Coronary artery (tissue), 2 donors: ENCODE results near the gene NXPH3.

Experiments used
- DNase-seq: peaks from one replicate; pipeline ENCODE4 v3.0.0-alpha.2; 2017; ENCODE audit warnings: low spot score
- H3K27ac ChIP-seq, 2 donors: fragments of 200-600 bp; sonication (generic); one replicate each; pipeline ENCODE4 v1.5.1; 2016 to 2019
- H3K4me3 ChIP-seq: fragments of 200-600 bp; sonication (generic); 2 replicates; pipeline ENCODE4 v1.5.1; 2016; ENCODE audit warnings: mild to moderate bottlenecking, moderate library complexity
- TF ChIP-seq, protein P1 (sequence below): fragments of 200-600 bp; sonication (generic); IDR thresholded peaks from one replicate; pipeline ENCODE4 v1.5.1; 2019; ENCODE audit warnings: antibody characterized with exemption

The NXPH3 gene

DNA sequence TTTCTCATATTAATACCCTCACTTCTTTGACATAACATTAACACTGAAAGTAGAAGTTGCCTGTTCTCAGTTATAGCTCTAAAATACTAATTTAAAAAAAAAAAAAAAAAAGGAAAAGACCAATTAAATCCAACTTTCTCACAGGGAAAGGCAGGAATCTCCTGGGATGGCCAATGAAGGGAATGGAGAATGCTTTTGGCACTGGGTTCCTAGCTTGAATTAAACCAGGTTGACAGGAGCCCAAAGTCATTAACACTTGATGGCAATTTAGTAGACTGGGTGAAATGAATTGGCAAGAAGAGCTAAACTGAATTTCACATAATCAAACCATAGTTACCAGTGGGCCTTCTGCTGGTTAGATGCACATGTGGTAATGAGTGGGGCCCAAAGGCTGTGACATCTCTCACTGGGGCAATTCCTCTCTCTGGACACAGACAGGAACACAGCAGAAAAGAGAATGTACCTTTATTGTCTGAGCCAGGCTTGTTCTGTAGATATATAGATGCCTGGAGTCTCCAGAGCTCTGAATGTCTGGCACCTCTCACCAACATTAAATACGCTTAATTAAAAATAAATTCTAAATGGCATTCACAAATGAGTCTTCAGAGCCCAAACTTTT, 37.6 kb downstream of the NXPH3 start:
- TF ChIP-seq, protein P1, sequence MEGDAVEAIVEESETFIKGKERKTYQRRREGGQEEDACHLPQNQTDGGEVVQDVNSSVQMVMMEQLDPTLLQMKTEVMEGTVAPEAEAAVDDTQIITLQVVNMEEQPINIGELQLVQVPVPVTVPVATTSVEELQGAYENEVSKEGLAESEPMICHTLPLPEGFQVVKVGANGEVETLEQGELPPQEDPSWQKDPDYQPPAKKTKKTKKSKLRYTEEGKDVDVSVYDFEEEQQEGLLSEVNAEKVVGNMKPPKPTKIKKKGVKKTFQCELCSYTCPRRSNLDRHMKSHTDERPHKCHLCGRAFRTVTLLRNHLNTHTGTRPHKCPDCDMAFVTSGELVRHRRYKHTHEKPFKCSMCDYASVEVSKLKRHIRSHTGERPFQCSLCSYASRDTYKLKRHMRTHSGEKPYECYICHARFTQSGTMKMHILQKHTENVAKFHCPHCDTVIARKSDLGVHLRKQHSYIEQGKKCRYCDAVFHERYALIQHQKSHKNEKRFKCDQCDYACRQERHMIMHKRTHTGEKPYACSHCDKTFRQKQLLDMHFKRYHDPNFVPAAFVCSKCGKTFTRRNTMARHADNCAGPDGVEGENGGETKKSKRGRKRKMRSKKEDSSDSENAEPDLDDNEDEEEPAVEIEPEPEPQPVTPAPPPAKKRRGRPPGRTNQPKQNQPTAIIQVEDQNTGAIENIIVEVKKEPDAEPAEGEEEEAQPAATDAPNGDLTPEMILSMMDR: no peak
- no peak for DNase-seq
- Histone ChIP-seq H3K4me3 (no peak overlapping the region), H3K27ac (peak overlapping the region; percentile 13 to 43)

DNA sequence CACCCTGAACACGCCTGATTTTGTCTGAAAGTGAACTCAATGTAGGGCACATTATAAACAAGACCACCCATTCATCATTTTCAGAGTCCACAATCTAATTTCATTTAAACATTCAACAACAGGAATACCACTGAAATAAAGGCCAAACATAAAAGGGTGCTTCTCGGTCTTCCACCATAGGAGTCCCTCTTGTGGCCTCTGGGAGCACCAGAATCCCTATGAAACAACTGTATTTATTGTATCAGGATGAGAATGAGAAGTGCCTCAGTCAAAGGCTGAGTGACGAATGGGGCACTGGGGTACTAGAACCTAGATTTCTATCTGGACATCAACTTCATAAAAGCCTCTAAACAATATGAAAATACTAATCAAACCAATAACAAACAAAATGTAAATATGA, 40.4 kb downstream of the NXPH3 start:
- TF ChIP-seq, protein P1: no peak
- Histone ChIP-seq H3K27ac (peak overlapping the region; percentile 56 to 89), H3K4me3 (peak overlapping the region; percentile 47)
- DNase-seq: no peak

DNA sequence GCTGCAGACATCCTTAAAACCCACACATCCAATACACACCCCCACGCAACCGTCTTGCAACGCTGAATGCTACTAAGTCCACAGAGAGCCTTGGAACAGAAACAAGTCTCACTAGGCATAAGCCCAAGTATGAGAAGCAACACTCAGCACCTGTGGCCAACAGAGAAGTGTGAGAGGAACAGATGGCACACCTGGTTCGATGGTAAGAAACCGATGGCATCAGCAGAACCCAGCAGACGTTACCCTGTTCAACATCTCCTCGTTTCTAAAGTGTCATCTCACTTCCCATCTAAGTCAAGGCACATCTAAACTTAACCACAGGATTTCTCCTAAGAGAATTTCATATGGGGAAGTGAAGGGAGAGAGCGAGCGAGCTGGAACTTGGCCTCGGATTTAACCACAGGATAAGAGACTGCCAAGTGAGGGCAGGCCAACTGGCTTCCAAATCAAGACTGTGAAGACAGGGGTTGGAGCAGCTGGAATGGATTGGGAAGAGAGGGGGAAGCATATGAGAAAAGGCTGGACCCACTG, 41.0 kb downstream of the NXPH3 start:
- Histone ChIP-seq H3K4me3 (peak overlapping the region; percentile 47), H3K27ac (peak overlapping the region; percentile 56 to 89)
- DNase-seq: peak; percentile 81
- TF ChIP-seq, protein P1: no peak

DNA sequence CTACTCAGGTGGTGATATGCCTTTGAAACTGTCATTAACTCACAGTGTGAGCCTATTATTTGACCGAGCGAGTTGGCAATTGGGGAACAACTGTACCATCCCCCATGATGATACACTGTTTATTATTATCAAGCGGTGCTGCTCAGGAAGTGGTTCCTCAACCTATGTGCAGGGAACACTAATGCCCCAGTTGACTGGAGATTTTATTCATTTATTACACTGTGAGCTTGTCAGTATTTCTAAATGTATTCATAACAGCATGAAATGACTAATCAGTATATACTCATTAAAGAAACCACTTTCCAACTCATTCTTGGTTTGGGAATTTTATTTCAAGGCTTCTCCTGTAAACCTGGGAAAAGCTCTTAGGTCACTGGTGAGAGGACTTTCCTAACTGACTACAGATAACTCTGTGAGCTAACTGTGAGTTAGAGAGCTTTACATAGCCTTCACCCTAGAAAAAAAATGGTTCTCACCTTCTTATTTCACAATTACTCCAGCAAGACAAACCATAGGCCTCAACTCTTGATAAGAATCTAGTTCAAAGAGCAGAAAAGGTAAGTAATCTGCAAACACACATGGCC, 42.4 kb downstream of the NXPH3 start:
- no peak for DNase-seq
- TF ChIP-seq, protein P1: no peak
- H3K27ac ChIP-seq: peak overlapping the region; percentile 56 to 89
- H3K4me3 ChIP-seq: no peak overlapping the region

DNA sequence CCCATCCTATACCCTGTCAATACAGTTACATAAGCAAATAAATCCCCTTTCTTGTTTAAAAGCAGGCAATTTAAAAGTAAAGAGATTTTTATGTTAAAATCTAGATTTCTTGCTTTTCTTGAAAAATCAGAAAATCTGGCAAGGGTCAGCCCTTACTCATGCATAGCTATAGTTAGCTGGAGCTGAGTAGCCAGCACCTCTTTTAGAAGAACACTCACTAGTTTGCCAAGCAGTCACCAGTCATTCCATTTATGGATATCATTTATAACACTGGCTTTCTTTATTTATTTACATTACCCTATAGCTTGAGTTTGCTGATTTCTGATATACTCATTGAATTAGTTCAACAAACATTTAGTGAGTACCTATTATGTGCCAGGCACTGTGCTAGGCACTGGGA, 45.7 kb downstream of the NXPH3 start:
- no peak for DNase-seq
- TF ChIP-seq, protein P1: no peak
- Histone ChIP-seq H3K27ac (peak overlapping the region; percentile 56 to 68), H3K4me3 (no peak overlapping the region)

DNA sequence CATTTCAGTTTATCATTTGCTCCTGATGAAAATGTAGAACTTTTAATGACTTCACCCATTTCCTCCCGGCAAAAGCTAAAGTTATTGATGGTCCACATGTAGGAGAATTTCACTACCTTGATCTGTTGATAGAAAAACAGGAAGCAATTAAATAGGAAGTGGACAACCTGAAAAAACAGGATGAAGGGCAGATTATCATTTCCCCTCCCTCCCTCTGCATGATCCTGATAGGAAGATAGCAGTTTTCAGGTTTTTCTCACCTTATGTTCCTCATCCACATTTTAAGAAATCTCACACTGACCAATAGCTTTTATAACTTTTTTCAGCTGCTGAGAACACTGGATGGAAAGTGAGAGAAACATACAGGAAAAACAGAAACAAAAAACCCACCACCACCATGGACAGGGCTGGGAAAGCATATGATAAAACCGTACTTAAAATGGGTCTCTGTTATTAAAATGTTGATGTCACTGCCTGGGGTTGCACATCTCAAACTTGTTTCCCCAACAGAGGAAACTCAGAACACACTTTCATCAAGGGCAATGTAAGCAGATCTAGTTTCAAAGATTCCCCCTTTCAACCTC, 46.4 kb downstream of the NXPH3 start:
- Histone ChIP-seq H3K4me3 (no peak overlapping the region), H3K27ac (peak overlapping the region; percentile 56 to 67)
- DNase-seq: no peak
- TF ChIP-seq, protein P1: no peak

DNA sequence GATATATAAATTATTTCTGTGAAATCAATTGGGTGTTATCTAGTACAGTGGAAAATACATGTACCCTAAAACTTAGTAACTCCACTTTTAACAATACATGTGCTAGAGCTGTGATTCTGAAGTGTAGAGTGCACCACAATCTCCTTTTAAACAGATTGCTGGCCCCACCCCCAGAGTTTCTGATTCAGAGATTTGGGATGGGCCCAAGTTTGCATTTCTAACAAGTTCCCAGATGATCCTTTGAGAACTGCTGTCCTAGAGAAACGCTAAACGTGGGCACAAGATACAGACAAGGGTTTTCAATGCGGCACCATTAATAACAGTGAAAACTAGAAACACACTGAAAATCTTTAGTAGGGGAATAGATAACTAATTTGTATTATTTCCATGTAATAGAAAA, 49.2 kb downstream of the NXPH3 start:
- no peak for DNase-seq
- H3K27ac ChIP-seq: peak overlapping the region in 1 of 2 donors; percentile 48
- H3K4me3 ChIP-seq: no peak overlapping the region
- TF ChIP-seq, protein P1: no peak
